ENCODE data around the gene ARMS2.

The ARMS2 gene

GRCh38 chr10:122494833-122495232 is 40.4 kb downstream of the ARMS2 start:
- no peak for DNase-seq (ENCODE audit: low read depth)

- DNase-seq (ENCODE audit: low read depth), result no peak
These were observed 41.2 kb downstream of the ARMS2 start for GRCh38 chr10:122495406-122496340.

GRCh38 chr10:122497241-122497640 is 42.8 kb downstream of the ARMS2 start:
- no peak for DNase-seq (ENCODE audit: low read depth)

GRCh38 chr10:122498521-122498920 is 44.1 kb downstream of the ARMS2 start:
- no peak for DNase-seq (ENCODE audit: low read depth)

GRCh38 chr10:122499012-122499411 is 44.6 kb downstream of the ARMS2 start:
- DNase-seq (ENCODE audit: low read depth), result no peak

- no peak for DNase-seq (ENCODE audit: low read depth)
These were observed 45.1 kb downstream of the ARMS2 start for GRCh38 chr10:122499491-122499941.

- no peak for DNase-seq (ENCODE audit: low read depth)
These were observed 45.7 kb downstream of the ARMS2 start for GRCh38 chr10:122500194-122500593.

- DNase-seq (ENCODE audit: low read depth), result no peak
These were observed 46.3 kb downstream of the ARMS2 start for GRCh38 chr10:122500726-122501125.

GRCh38 chr10:122503012-122503411 is 48.6 kb downstream of the ARMS2 start:
- no peak for DNase-seq (ENCODE audit: low read depth)

GRCh38 chr10:122503886-122504609 is 49.6 kb downstream of the ARMS2 start:
- no peak for DNase-seq (ENCODE audit: low read depth)

- DNase-seq (ENCODE audit: low read depth), result no peak
These were observed 50.1 kb downstream of the ARMS2 start for GRCh38 chr10:122504610-122504950.

GRCh38 chr10:122505011-122505410 is 50.6 kb downstream of the ARMS2 start:
- DNase-seq (ENCODE audit: low read depth), result no peak

GRCh38 chr10:122505885-122506645 is 51.6 kb downstream of the ARMS2 start:
- DNase-seq (ENCODE audit: low read depth), result no peak
